Activated naive CD8-positive, alpha-beta T cell treated with anti-CD3 and anti-CD28 coated beads, Interleukin-2, amount 50 U/mL, for 24 hours (primary cell): ENCODE data around the gene TP63.

Source experiments
- ATAC-seq: fragments of 150-1000 bp; cut with Tn5 transposase; one replicate; pipeline ENCODE4 v1.10.0; 2021
- DNase-seq: peaks from one replicate; pipeline ENCODE4 v3.0.0; 2021
- H3K27ac Mint-ChIP-seq: one replicate; pipeline ENCODE4 v1.8.0; 2021; ENCODE audit warnings: mild to moderate bottlenecking, mixed read lengths
- H3K27me3 Mint-ChIP-seq: one replicate; pipeline ENCODE4 v1.8.0; 2021; ENCODE audit warnings: mixed read lengths
- H3K36me3 Mint-ChIP-seq: one replicate; pipeline ENCODE4 v1.8.0; 2021; ENCODE audit warnings: low read depth, mixed read lengths
- H3K4me1 Mint-ChIP-seq: one replicate; pipeline ENCODE4 v1.8.0; 2021; ENCODE audit warnings: mixed read lengths
- H3K4me3 Mint-ChIP-seq: one replicate; pipeline ENCODE4 v1.8.0; 2021; ENCODE audit warnings: mild to moderate bottlenecking, moderate library complexity, mixed read lengths
- H3K9me3 Mint-ChIP-seq: one replicate; pipeline ENCODE4 v1.8.0; 2021; ENCODE audit warnings: mixed read lengths

The TP63 gene

GRCh38 chr3:189944285-189945145, 313.3 kb downstream of the TP63 start:
- Mint-ChIP-seq H3K9me3 (no peaks in the 10 kb centered on the region), H3K36me3 (no peaks in the 10 kb centered on the region), H3K27ac (no peak overlapping the region), H3K27me3 (peaks cover 7% of the 10 kb centered on the region), H3K4me3 (no peak overlapping the region), H3K4me1 (peaks cover 13% of the 10 kb centered on the region)
- no peak for ATAC-seq
- DNase-seq: no peak

- DNase-seq (no peak), ATAC-seq (no peak)
- H3K36me3 Mint-ChIP-seq: no peaks in the 10 kb centered on the region
- H3K27me3 Mint-ChIP-seq: peaks cover 7% of the 10 kb centered on the region
- H3K9me3 Mint-ChIP-seq: no peaks in the 10 kb centered on the region
- H3K4me1 Mint-ChIP-seq: peaks cover 13% of the 10 kb centered on the region
- no peak overlapping the region for H3K4me3 Mint-ChIP-seq
- H3K27ac Mint-ChIP-seq: no peak overlapping the region
Observed at GRCh38 chr3:189945935-189946709, 314.9 kb downstream of the TP63 start.
